Bronchial epithelial cell (primary cell): Measurements from ENCODE around the gene AHSA1. TPM values are rescaled to one million over a fixed set of nuclear protein-coding genes. Genes with fewer than 3 reads are reported as not detected.

Source experiments
- DNase-seq: peaks from one replicate; pipeline ENCODE4 v3.0.0-alpha.2; 2010; ENCODE audit warnings: low read depth
- FAIRE-seq: peaks from 2 replicates; lab custom pipeline; 2011; peaks lifted over from hg19 to GRCh38; lab: Jason Lieb, UNC
- H3K27me3 ChIP-seq: 2 replicates; pipeline ENCODE4 v1.5.1; 2011; ENCODE audit warnings: low read length; ENCODE audit not compliant: control insufficient read depth, insufficient read depth
- H3K36me3 ChIP-seq: 2 replicates; pipeline ENCODE4 v1.5.1; 2011; ENCODE audit warnings: low read length; ENCODE audit not compliant: control insufficient read depth, insufficient read depth
- H3K4me3 ChIP-seq: 2 replicates; pipeline ENCODE4 v1.5.1; 2011; ENCODE audit warnings: mild to moderate bottlenecking, low read depth, low read length, control low read depth
- CTCF ChIP-seq: IDR thresholded peaks from 2 replicates; pipeline ENCODE4 v1.5.1; 2011; ENCODE audit warnings: mild to moderate bottlenecking, moderate library complexity, low read length, control low read depth, inconsistent platforms; ENCODE audit not compliant: insufficient read depth, severe bottlenecking
- total RNA-seq: library from RNA; depleted of rRNA; stranded (reverse); fragments of >200 nt; gene quantifications from 2 replicates; pipeline ENCODE4 v1.2.1, GENCODE V29; 2014

Gene AHSA1
- total RNA-seq, 1 donor from 2014 or later = 179 TPM

- no peak for TF ChIP-seq CTCF
- Histone ChIP-seq H3K4me3 (no peak overlapping the region), H3K36me3 (no peaks in the 10 kb centered on the region), H3K27me3 (peaks cover 13% of the 10 kb centered on the region)
- no peak for FAIRE-seq
- DNase-seq = no peak
Measured at GRCh38 chr14:77495334-77495733, 37.4 kb downstream of the AHSA1 start.

- FAIRE-seq (no peak), DNase-seq (no peak)
- H3K4me3 ChIP-seq = peak within 1 kb of the TSS; percentile 41
- H3K36me3 ChIP-seq = no peaks in the 10 kb centered on the region
- TF ChIP-seq CTCF = no peak
- peaks cover 13% of the 10 kb centered on the region for H3K27me3 ChIP-seq
Measured at GRCh38 chr14:77498120-77498979, 40.5 kb downstream of the AHSA1 start, which contains the start of gene ISM2. Gene ISM2, minus strand, starts transcription at chr14:77498816. Its CDS starts 23 bp downstream, at chr14:77498793.

- no peak for FAIRE-seq
- H3K4me3 ChIP-seq = peak overlapping the region; percentile 41
- H3K36me3 ChIP-seq = no peaks in the 10 kb centered on the region
- H3K27me3 ChIP-seq = peaks cover 13% of the 10 kb centered on the region
- no peak for TF ChIP-seq CTCF
- peak; percentile 18 for DNase-seq
Measured at GRCh38 chr14:77498984-77499527, 41.2 kb downstream of the AHSA1 start.

DNA sequence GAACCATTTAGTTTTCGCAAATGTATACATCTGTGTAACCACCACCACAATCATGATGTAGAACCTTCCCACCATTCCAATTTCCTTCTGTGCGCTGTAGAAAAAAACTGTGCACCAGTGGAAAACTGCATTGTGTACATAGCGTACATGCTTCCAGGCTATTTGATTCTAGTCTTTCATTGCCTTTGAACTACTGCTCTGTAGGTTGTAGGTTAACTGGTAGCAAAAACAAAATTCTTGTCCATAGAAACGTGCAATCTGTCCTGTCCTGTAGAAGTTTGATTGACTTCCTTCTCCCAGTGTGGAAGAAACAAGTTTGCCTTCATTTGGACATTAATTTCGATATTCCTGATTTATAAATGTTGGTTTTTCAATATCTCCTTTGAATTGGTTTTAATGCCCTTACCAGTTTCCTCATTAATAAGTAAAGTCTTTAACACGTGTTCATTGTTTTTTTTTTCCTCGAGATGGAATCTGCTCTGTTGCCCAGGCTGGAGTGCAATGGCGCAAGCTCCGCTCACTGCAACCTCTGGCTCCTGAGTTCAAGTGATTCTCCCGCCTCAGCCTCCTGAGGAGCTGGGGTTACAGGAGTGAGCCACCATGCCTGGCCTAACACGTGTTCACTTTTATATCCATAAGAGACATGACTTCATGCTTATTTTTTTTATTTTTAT is 44.4 kb downstream of the AHSA1 start:
- H3K4me3 ChIP-seq = no peak overlapping the region
- H3K27me3 ChIP-seq = peaks cover 13% of the 10 kb centered on the region
- no peaks in the 10 kb centered on the region for H3K36me3 ChIP-seq
- DNase-seq = no peak
- no peak for TF ChIP-seq CTCF
- no peak for FAIRE-seq

DNA sequence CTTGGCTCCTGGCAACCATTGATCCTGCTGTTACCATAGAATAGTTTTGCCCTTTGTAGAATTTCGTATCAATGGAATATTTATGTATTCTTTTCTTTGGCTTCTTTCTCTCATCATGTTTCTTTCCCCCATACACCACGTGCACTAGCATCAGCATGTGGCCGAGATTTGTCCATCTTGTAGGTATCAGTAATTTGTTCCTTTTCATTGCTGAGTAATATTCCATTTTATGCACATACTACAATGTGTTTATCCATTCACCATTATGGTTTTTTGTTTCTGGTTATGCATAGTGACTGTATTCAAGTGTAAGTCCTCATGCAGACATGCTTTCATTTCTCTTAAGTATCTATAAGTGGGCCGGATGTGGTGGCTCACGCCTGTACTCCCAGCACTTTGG is 45.2 kb downstream of the AHSA1 start:
- no peak overlapping the region for H3K4me3 ChIP-seq
- FAIRE-seq = no peak
- DNase-seq = no peak
- H3K27me3 ChIP-seq = peaks cover 9% of the 10 kb centered on the region
- no peak for TF ChIP-seq CTCF
- no peaks in the 10 kb centered on the region for H3K36me3 ChIP-seq
